ENCODE data around the gene SGPP2.
"Not testable (repeated sequence)": the region's sequence is repeated elsewhere in the genome, so short reads cannot be mapped to it uniquely, and the experiment has no call there.

The SGPP2 gene

GRCh38 chr2:222427646-222428301 is 3.4 kb downstream of the SGPP2 start:
- DNase-seq: no peak

- DNase-seq: no peak
These were observed 5.7 kb downstream of the SGPP2 start for GRCh38 chr2:222430071-222430470.

- no peak for DNase-seq
These were observed 6.3 kb downstream of the SGPP2 start for GRCh38 chr2:222430681-222431080.

GRCh38 chr2:222431869-222432268 is 7.5 kb downstream of the SGPP2 start:
- DNase-seq: no peak

- DNase-seq: peak; percentile 8
These were observed 9.2 kb downstream of the SGPP2 start for GRCh38 chr2:222433332-222434173.

- no peak for DNase-seq
These were observed 9.9 kb downstream of the SGPP2 start for GRCh38 chr2:222434204-222434603.

- not testable (repeated sequence) for DNase-seq
These were observed 11.2 kb downstream of the SGPP2 start for GRCh38 chr2:222435400-222436039.

GRCh38 chr2:222436040-222436413 is 11.7 kb downstream of the SGPP2 start:
- no peak for DNase-seq

GRCh38 chr2:222439692-222440091 is 15.3 kb downstream of the SGPP2 start:
- no peak for DNase-seq

GRCh38 chr2:222440673-222441422 is 16.5 kb downstream of the SGPP2 start:
- DNase-seq: no peak

- peak; percentile 10 for DNase-seq
These were observed 18.3 kb downstream of the SGPP2 start for GRCh38 chr2:222442665-222443064.

- no peak for DNase-seq
These were observed 20.9 kb downstream of the SGPP2 start for GRCh38 chr2:222445227-222445626.

GRCh38 chr2:222447131-222447530 is 22.8 kb downstream of the SGPP2 start:
- DNase-seq: no peak

GRCh38 chr2:222448748-222449181 is 24.4 kb downstream of the SGPP2 start:
- DNase-seq: no peak

- no peak for DNase-seq
These were observed 25.7 kb downstream of the SGPP2 start for GRCh38 chr2:222450021-222450420.

- no peak for DNase-seq
These were observed 26.9 kb downstream of the SGPP2 start for GRCh38 chr2:222451224-222451674.

- DNase-seq: no peak
These were observed 28.1 kb downstream of the SGPP2 start for GRCh38 chr2:222452422-222452950.

- DNase-seq: no peak
These were observed 32.2 kb downstream of the SGPP2 start for GRCh38 chr2:222456479-222457077.

GRCh38 chr2:222459983-222460382 is 35.6 kb downstream of the SGPP2 start:
- no peak for DNase-seq

GRCh38 chr2:222465746-222466145 is 41.4 kb downstream of the SGPP2 start:
- no peak for DNase-seq

- peak; percentile 8 for DNase-seq
These were observed 44.0 kb downstream of the SGPP2 start for GRCh38 chr2:222468346-222468745.

- no peak for DNase-seq
These were observed 46.6 kb downstream of the SGPP2 start for GRCh38 chr2:222470802-222471468.

Measured in NCI-H1092 treated with DMSO at 0.1 percent for 48 hours (cell line).